ENCODE measurements around the gene CTCFL.

CTCFL gene

DNA sequence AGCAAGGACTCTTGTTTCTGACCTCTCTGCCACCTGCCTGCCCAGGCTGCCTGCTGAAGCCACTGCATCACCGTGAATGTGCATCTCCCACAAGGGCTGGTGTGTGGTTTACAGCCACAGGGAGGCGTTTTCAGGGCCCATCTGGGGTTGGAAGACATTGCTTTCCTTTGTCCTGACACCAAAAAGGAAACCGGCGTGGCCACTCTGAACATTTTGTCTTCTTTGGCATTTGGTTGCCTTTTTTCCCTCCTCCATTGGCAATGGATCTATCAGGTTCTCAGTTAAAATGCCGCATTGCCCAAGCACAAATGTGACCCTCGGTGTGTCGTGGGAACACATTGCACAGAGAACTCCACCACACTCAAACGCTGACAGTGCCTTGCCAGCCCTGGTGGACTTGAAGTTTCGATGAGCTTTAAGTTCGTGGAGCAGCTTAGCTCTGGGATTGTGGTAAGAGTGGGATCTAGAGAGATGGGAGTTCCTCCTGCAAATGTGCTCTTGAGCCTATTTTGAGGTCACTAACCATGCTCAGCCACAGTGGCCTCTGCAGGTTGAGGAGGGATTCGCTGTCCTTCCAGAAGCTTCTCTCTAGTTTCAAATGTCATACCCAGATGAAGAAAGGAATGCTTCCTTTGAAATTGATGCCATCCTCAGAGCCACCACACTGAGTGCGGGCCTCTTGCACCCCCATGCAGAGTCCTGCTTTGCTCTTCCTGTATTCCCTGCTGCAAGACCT, 21.2 kb upstream of the CTCFL start:
- TF ChIP-seq TAF1 (IDR thresholded peaks at IDR 0.05; ENCODE audit: low read depth) (no peak), TEAD4 (IDR thresholded peaks at IDR 0.05) (no peak), RAD21 (IDR thresholded peaks at IDR 0.05; ENCODE audit: low read depth) (no peak), YY1 (IDR thresholded peaks at IDR 0.05; ENCODE audit: low read depth) (no peak), FOXM1 (IDR thresholded peaks at IDR 0.05; ENCODE audit: borderline replicate concordance, low read depth) (no peak), TCF12 (IDR thresholded peaks at IDR 0.05; ENCODE audit: low read depth) (no peak), CREB1 (IDR thresholded peaks at IDR 0.05; ENCODE audit: low read depth) (no peak), NFIC (IDR thresholded peaks at IDR 0.05) (no peak), ZBTB7A (IDR thresholded peaks at IDR 0.05; ENCODE audit: low read depth) (no peak), CEBPB (IDR thresholded peaks at IDR 0.05) (no peak), EP300 (IDR thresholded peaks at IDR 0.05; ENCODE audit: borderline replicate concordance) (no peak), MAX (IDR thresholded peaks at IDR 0.05) (no peak), EGR1 (IDR thresholded peaks at IDR 0.05) (no peak)
- TF ChIP-seq, protein P1, sequence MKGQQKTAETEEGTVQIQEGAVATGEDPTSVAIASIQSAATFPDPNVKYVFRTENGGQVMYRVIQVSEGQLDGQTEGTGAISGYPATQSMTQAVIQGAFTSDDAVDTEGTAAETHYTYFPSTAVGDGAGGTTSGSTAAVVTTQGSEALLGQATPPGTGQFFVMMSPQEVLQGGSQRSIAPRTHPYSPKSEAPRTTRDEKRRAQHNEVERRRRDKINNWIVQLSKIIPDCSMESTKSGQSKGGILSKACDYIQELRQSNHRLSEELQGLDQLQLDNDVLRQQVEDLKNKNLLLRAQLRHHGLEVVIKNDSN (IDR thresholded peaks at IDR 0.05), result no peak
- TF ChIP-seq, protein P2, sequence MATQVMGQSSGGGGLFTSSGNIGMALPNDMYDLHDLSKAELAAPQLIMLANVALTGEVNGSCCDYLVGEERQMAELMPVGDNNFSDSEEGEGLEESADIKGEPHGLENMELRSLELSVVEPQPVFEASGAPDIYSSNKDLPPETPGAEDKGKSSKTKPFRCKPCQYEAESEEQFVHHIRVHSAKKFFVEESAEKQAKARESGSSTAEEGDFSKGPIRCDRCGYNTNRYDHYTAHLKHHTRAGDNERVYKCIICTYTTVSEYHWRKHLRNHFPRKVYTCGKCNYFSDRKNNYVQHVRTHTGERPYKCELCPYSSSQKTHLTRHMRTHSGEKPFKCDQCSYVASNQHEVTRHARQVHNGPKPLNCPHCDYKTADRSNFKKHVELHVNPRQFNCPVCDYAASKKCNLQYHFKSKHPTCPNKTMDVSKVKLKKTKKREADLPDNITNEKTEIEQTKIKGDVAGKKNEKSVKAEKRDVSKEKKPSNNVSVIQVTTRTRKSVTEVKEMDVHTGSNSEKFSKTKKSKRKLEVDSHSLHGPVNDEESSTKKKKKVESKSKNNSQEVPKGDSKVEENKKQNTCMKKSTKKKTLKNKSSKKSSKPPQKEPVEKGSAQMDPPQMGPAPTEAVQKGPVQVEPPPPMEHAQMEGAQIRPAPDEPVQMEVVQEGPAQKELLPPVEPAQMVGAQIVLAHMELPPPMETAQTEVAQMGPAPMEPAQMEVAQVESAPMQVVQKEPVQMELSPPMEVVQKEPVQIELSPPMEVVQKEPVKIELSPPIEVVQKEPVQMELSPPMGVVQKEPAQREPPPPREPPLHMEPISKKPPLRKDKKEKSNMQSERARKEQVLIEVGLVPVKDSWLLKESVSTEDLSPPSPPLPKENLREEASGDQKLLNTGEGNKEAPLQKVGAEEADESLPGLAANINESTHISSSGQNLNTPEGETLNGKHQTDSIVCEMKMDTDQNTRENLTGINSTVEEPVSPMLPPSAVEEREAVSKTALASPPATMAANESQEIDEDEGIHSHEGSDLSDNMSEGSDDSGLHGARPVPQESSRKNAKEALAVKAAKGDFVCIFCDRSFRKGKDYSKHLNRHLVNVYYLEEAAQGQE (IDR thresholded peaks at IDR 0.05; ENCODE audit: low read depth), result no peak

- TF ChIP-seq MAX (IDR thresholded peaks at IDR 0.05), result no peak
Observed at GRCh38 chr20:57544838-57545564, 20.1 kb upstream of the CTCFL start.

GRCh38 chr20:57543754-57544153, 18.8 kb upstream of the CTCFL start:
- TF ChIP-seq YY1 (IDR thresholded peaks at IDR 0.05; ENCODE audit: low read depth), result no peak
- TF ChIP-seq, protein P1 (IDR thresholded peaks at IDR 0.05), result no peak
- TF ChIP-seq TAF1 (IDR thresholded peaks at IDR 0.05; ENCODE audit: low read depth), result no peak
- TF ChIP-seq RAD21 (IDR thresholded peaks at IDR 0.05; ENCODE audit: low read depth), result no peak
- TF ChIP-seq FOXM1 (IDR thresholded peaks at IDR 0.05; ENCODE audit: borderline replicate concordance, low read depth), result no peak
- TF ChIP-seq CREB1 (IDR thresholded peaks at IDR 0.05; ENCODE audit: low read depth), result no peak
- no peak for TF ChIP-seq EGR1 (IDR thresholded peaks at IDR 0.05)

GRCh38 chr20:57540890-57541580, 16.1 kb upstream of the CTCFL start:
- TF ChIP-seq FOXM1 (IDR thresholded peaks at IDR 0.05; ENCODE audit: borderline replicate concordance, low read depth) (no peak), CEBPB (IDR thresholded peaks at IDR 0.05) (no peak)

DNA sequence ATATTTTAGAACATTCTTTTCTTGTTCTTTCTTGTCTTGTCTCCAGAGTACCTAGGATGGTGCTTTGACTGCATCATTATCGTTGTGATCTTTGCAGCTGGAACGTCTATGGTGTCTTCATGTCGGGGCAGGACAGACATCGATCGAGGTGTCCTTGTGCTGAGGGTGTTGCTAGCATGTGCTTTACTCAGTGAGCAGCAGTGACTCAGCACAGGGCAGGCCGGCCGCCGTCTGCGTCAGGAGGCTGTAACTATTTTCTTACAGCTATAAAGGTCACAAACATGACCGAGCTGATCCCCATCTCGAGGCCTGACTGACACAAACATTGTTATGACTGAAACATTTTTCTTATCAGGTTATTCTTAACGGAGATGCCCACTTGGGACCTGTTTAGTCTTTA, 14.9 kb upstream of the CTCFL start:
- TF ChIP-seq TAF1 (IDR thresholded peaks at IDR 0.05; ENCODE audit: low read depth) (no peak), MAX (IDR thresholded peaks at IDR 0.05) (no peak), NFIC (IDR thresholded peaks at IDR 0.05) (no peak), CREB1 (IDR thresholded peaks at IDR 0.05; ENCODE audit: low read depth) (no peak), TEAD4 (IDR thresholded peaks at IDR 0.05) (no peak), RAD21 (IDR thresholded peaks at IDR 0.05; ENCODE audit: low read depth) (no peak), CEBPB (IDR thresholded peaks at IDR 0.05) (no peak), EGR1 (IDR thresholded peaks at IDR 0.05) (no peak), YY1 (IDR thresholded peaks at IDR 0.05; ENCODE audit: low read depth) (no peak), TCF12 (IDR thresholded peaks at IDR 0.05; ENCODE audit: low read depth) (no peak)
- TF ChIP-seq, protein P2 (IDR thresholded peaks at IDR 0.05; ENCODE audit: low read depth), result no peak
- TF ChIP-seq, protein P1 (IDR thresholded peaks at IDR 0.05), result no peak
